Uterus (tissue), 4 donors: ENCODE data around the gene CDC42BPA. TPM values are rescaled to one million over a fixed set of nuclear protein-coding genes. Genes with fewer than 3 reads are reported as not detected.

ENCODE experiments used
- DNase-seq, 2 donors: peaks; one replicate each; pipeline ENCODE4 v3.0.0-alpha.2; 2019 to 2020
- H3K27ac ChIP-seq, 2 donors: fragments of 200-600 bp; sonication (generic); 1 replicate in 1 of 2; 2 replicates in 1 of 2; pipeline ENCODE4 v1.5.1; 2016 to 2018
- H3K27me3 ChIP-seq, 2 donors: fragments of 200-600 bp; sonication (generic); one replicate each; pipeline ENCODE4 v1.5.1; 2018 to 2019; ENCODE audit warnings: control low read depth in 1 of 2
- H3K36me3 ChIP-seq, 2 donors: fragments of 200-600 bp; sonication (generic); one replicate each; pipeline ENCODE4 v1.5.1; 2019; ENCODE audit warnings: control low read depth in 1 of 2
- H3K4me1 ChIP-seq, 2 donors: fragments of 200-600 bp; sonication (generic); one replicate each; pipeline ENCODE4 v1.5.1; 2018 to 2019; ENCODE audit warnings: control low read depth in 1 of 2
- H3K4me3 ChIP-seq, 2 donors: fragments of 200-600 bp; sonication (generic); 1 replicate in 1 of 2; 2 replicates in 1 of 2; pipeline ENCODE4 v1.5.1; 2018 to 2019; ENCODE audit warnings: mild to moderate bottlenecking in 1 of 2
- H3K9me3 ChIP-seq, 2 donors: fragments of 200-600 bp; sonication (generic); one replicate each; pipeline ENCODE4 v1.5.1; 2019; ENCODE audit warnings: control low read depth in 1 of 2
- CTCF ChIP-seq, 4 experiments: fragments of 200-600 bp in 2 of 4; fragments of 450-650 bp in 2 of 4; sonication (generic) in 2 of 4; IDR thresholded peaks; one replicate each; pipeline ENCODE4 v1.5.1; 2016 to 2019; ENCODE audit warnings: antibody characterized with exemption in 4 of 4, mild to moderate bottlenecking in 2 of 4, moderate library complexity in 1 of 4
- POLR2A ChIP-seq, 2 donors: fragments of 450-650 bp; IDR thresholded peaks; one replicate each; pipeline ENCODE4 v1.6.1; 2016; ENCODE audit warnings: antibody characterized with exemption in 2 of 2, mild to moderate bottlenecking in 1 of 2, moderate library complexity in 1 of 2
- intact Hi-C: fragments of 100-400 bp; cut with DNase I; formaldehyde crosslinking; loops from one replicate; pipeline ENCODE4 v1.15.1; 2023; ENCODE audit warnings: low total_unique reads
- total RNA-seq, 4 donors: library from RNA; depleted of rRNA in 3 of 4; stranded (reverse); fragments of >200 nt in 3 of 4; gene quantifications; one replicate each; pipeline versions ENCODE4 v1.1.0 to v1.2.4, GENCODE V29; 2014 to 2023
- donor health status: DM: yes; HTN: yes; CAD: no.

Gene CDC42BPA
- total RNA-seq, 4 donors from 2014 or later = 32.9 to 116 (median 55.2) TPM

- Histone ChIP-seq H3K4me3 (no peak overlapping the region), H3K36me3 (no peaks in the 10 kb centered on the region), H3K27me3 (no peaks in the 10 kb centered on the region), H3K9me3 (no peaks in the 10 kb centered on the region), H3K27ac (no peak overlapping the region), H3K4me1 (no peaks in the 10 kb centered on the region)
- intact Hi-C loops = no loop called here
- DNase-seq = no peak
- TF ChIP-seq POLR2A (IDR thresholded peaks at IDR 0.05) (no peak), CTCF (IDR thresholded peaks at IDR 0.05) (no peak)
Measured at GRCh38 chr1:227059076-227059475, 259.2 kb downstream of the CDC42BPA start.

GRCh38 chr1:227058321-227058751, 260.0 kb downstream of the CDC42BPA start:
- H3K9me3 ChIP-seq = no peaks in the 10 kb centered on the region
- no peak overlapping the region for H3K27ac ChIP-seq
- no peaks in the 10 kb centered on the region for H3K36me3 ChIP-seq
- intact Hi-C loops = no loop called here
- H3K27me3 ChIP-seq = no peaks in the 10 kb centered on the region
- TF ChIP-seq POLR2A (IDR thresholded peaks at IDR 0.05) (no peak), CTCF (IDR thresholded peaks at IDR 0.05) (no peak)
- no peak for DNase-seq
- no peak overlapping the region for H3K4me3 ChIP-seq
- no peaks in the 10 kb centered on the region for H3K4me1 ChIP-seq

GRCh38 chr1:227049253-227049652, 269.0 kb downstream of the CDC42BPA start:
- no peak for DNase-seq
- no peak for TF ChIP-seq CTCF (IDR thresholded peaks at IDR 0.05)
- Histone ChIP-seq H3K27ac (no peak overlapping the region), H3K9me3 (no peaks in the 10 kb centered on the region), H3K4me1 (no peaks in the 10 kb centered on the region), H3K27me3 (no peaks in the 10 kb centered on the region), H3K36me3 (no peaks in the 10 kb centered on the region), H3K4me3 (no peak overlapping the region)
- intact Hi-C loops = no loop called here

GRCh38 chr1:227043755-227044154, 274.5 kb downstream of the CDC42BPA start:
- no peaks in the 10 kb centered on the region for H3K27me3 ChIP-seq
- DNase-seq = no peak
- TF ChIP-seq CTCF (IDR thresholded peaks at IDR 0.05) = no peak
- no peak for TF ChIP-seq POLR2A (IDR thresholded peaks at IDR 0.05)
- no peak overlapping the region for H3K27ac ChIP-seq
- H3K4me1 ChIP-seq = no peaks in the 10 kb centered on the region
- intact Hi-C loops = no loop called here
- H3K4me3 ChIP-seq = no peak overlapping the region
- H3K9me3 ChIP-seq = no peaks in the 10 kb centered on the region
- H3K36me3 ChIP-seq = no peaks in the 10 kb centered on the region

- H3K36me3 ChIP-seq = no peaks in the 10 kb centered on the region
- no peaks in the 10 kb centered on the region for H3K4me1 ChIP-seq
- no peak overlapping the region for H3K4me3 ChIP-seq
- no peaks in the 10 kb centered on the region for H3K9me3 ChIP-seq
- no peaks in the 10 kb centered on the region for H3K27me3 ChIP-seq
- TF ChIP-seq CTCF (IDR thresholded peaks at IDR 0.05) = no peak
- TF ChIP-seq POLR2A (IDR thresholded peaks at IDR 0.05) = no peak
- no peak overlapping the region for H3K27ac ChIP-seq
- DNase-seq = no peak
- intact Hi-C loops = no loop called here
Measured at GRCh38 chr1:227042292-227042691, 276.0 kb downstream of the CDC42BPA start.
